GM23248 (cell line): ENCODE data around the gene CNIH1.
"Not testable (repeated sequence)": the region's sequence is repeated elsewhere in the genome, so short reads cannot be mapped to it uniquely, and the experiment has no call there.

Source experiments
- EZH2 ChIP-seq: fragments of 200-600 bp; sonication (generic); IDR thresholded peaks from 2 replicates; pipeline ENCODE4 v1.6.1; 2018; ENCODE audit warnings: antibody characterized with exemption, mild to moderate bottlenecking; ENCODE audit not compliant: insufficient read depth, poor library complexity, severe bottlenecking
- EZH2phosphoT487 ChIP-seq: fragments of 200-600 bp; sonication (generic); IDR thresholded peaks from 2 replicates; pipeline ENCODE4 v1.6.1; 2018; ENCODE audit warnings: antibody characterized with exemption, moderate library complexity, mild to moderate bottlenecking, low read depth; ENCODE audit not compliant: insufficient read depth

DNA sequence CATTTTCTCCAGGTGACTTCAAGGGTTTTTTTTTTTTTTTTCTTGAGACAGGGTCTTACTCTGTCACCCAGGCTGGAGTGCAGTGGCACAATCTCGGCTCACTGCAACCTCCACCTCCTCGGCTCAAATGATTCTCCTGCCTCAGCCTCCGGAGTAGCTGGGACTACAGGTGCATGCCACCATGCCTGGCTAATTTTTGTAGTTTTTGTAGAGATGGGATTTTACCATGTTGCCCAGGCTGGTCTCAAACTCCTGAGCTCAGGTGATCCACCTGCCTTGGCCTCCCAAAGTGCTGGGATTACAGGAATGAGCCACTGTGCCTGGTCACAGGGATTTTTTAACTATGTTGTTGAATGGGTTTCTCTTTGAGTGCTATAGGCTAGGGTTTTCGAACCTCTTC, 3.2 kb downstream of the CNIH1 start:
- TF ChIP-seq EZH2, EZH2phosphoT487: not testable (repeated sequence)
